IMR-90 (cell line): ENCODE results near the gene CPNE6. TPM values are rescaled to one million over a fixed set of nuclear protein-coding genes. Genes with fewer than 3 reads are reported as not detected.

ENCODE experiments used
- ATAC-seq: fragments of 200-7000 bp; cut with Tn5 transposase; 2 replicates; pipeline ENCODE4 v1.9.1; 2020; ENCODE audit warnings: low read depth, mild to moderate bottlenecking, moderate library complexity
- Bru-seq: library from RNA; stranded (reverse); fragments of 400-500 nt; gene quantifications from one replicate; lab custom pipeline; 2021; lab: Mats Ljungman, UMichigan
- BruChase-seq, 2 experiments: library from RNA; stranded (reverse); fragments of 400-500 nt; gene quantifications; one replicate each; lab custom pipeline; 2021; lab: Mats Ljungman, UMichigan
- BruUV-seq: library from RNA; stranded (reverse); fragments of 400-500 nt; replicated peaks from 2 replicates; lab custom pipeline; 2021; lab: Mats Ljungman, UMichigan
- CTCF ChIA-PET: fragments of 300-600 bp; formaldehyde crosslinking; extraction: SDS; loops from one replicate; lab custom pipeline; 2021; ENCODE audit warnings: antibody characterized with exemption; lab: Yijun Ruan, JAX
- POLR2A ChIA-PET: fragments of 300-600 bp; sonication (Branson Sonifier 250); formaldehyde crosslinking; loops from one replicate; lab custom pipeline; 2022; ENCODE audit warnings: antibody characterized with exemption; ENCODE audit not compliant: unreplicated experiment; lab: Charles Lee
- DNase-seq: peaks from one replicate; pipeline ENCODE4 v3.0.0; 2013
- H2AFZ ChIP-seq: replicated peaks from 2 replicates; pipeline ENCODE3; 2013; ENCODE audit warnings: low read length, mild to moderate bottlenecking; ENCODE audit not compliant: poor library complexity
- H2AK5ac ChIP-seq: 2 replicates; pipeline ENCODE4 v1.6.1; 2013; ENCODE audit warnings: low read depth, low read length, inconsistent platforms
- H2AK9ac ChIP-seq: replicated peaks from 2 replicates; pipeline ENCODE3; 2013; ENCODE audit warnings: mild to moderate bottlenecking, low read depth, low read length, moderate library complexity; ENCODE audit not compliant: poor library complexity
- H2BK120ac ChIP-seq: 2 replicates; pipeline ENCODE4 v1.6.1; 2013; ENCODE audit warnings: low read depth, low read length, inconsistent platforms
- H2BK15ac ChIP-seq: 3 replicates; pipeline ENCODE4 v1.6.1; 2013; ENCODE audit warnings: low read depth, low read length, inconsistent platforms
- H2BK20ac ChIP-seq: 2 replicates; pipeline ENCODE4 v1.6.1; 2013; ENCODE audit warnings: low read depth, mild to moderate bottlenecking, inconsistent platforms, low read length, moderate library complexity
- H2BK5ac ChIP-seq: 2 replicates; pipeline ENCODE4 v1.6.1; 2013; ENCODE audit warnings: mild to moderate bottlenecking, low read depth, low read length, inconsistent platforms; ENCODE audit not compliant: poor library complexity, severe bottlenecking
- H3K14ac ChIP-seq: replicated peaks from 2 replicates; pipeline ENCODE4 v1.6.1; 2013; ENCODE audit warnings: low read depth, low read length, inconsistent platforms
- H3K18ac ChIP-seq: 2 replicates; pipeline ENCODE4 v1.6.1; 2013; ENCODE audit warnings: low read depth, low read length, control low read depth
- H3K23ac ChIP-seq: 2 replicates; pipeline ENCODE4 v1.6.1; 2013; ENCODE audit warnings: low read depth, low read length, inconsistent platforms
- H3K27ac ChIP-seq: 2 replicates; pipeline ENCODE4 v1.5.1; 2013; ENCODE audit warnings: mild to moderate bottlenecking, control low read depth, low read length; ENCODE audit not compliant: insufficient read depth
- H3K27me3 ChIP-seq: 2 replicates; pipeline ENCODE4 v1.6.1; 2013; ENCODE audit warnings: low read length; ENCODE audit not compliant: control insufficient read depth, insufficient read depth
- H3K36me3 ChIP-seq: 2 replicates; pipeline ENCODE4 v1.6.1; 2013; ENCODE audit warnings: low read length, mixed read lengths; ENCODE audit not compliant: control insufficient read depth, insufficient read depth
- H3K4ac ChIP-seq: 2 replicates; pipeline ENCODE4 v1.6.1; 2013; ENCODE audit warnings: low read depth, low read length, inconsistent platforms
- H3K4me1 ChIP-seq: 2 replicates; pipeline ENCODE4 v1.6.1; 2013; ENCODE audit warnings: low read length, mixed read lengths; ENCODE audit not compliant: control insufficient read depth, insufficient read depth
- H3K4me2 ChIP-seq: 2 replicates; pipeline ENCODE4 v1.6.1; 2013; ENCODE audit warnings: low read depth, mild to moderate bottlenecking, control low read depth, low read length, moderate library complexity
- H3K4me3 ChIP-seq: 2 replicates; pipeline ENCODE4 v1.5.1; 2013; ENCODE audit warnings: low read depth, mild to moderate bottlenecking, control low read depth, low read length, moderate library complexity; ENCODE audit not compliant: insufficient read depth
- H3K56ac ChIP-seq: 2 replicates; pipeline ENCODE4 v1.6.1; 2013; ENCODE audit warnings: low read length, inconsistent platforms; ENCODE audit not compliant: insufficient read depth; ENCODE audit errors: extremely low read depth
- H3K79me1 ChIP-seq, 2 experiments: 2 replicates each; pipeline ENCODE4 v1.6.1; 2013; ENCODE audit warnings: low read length in 2 of 2, inconsistent platforms in 1 of 2, low read depth in 1 of 2
- H3K9ac ChIP-seq: 2 replicates; pipeline ENCODE4 v1.6.1; 2013; ENCODE audit warnings: low read depth, low read length, control low read depth
- H3K9me1 ChIP-seq: 2 replicates; pipeline ENCODE4 v1.6.1; 2013; ENCODE audit warnings: low read length, inconsistent platforms; ENCODE audit not compliant: insufficient read depth
- H3K9me3 ChIP-seq: 2 replicates; pipeline ENCODE4 v1.6.1; 2013; ENCODE audit warnings: low read length; ENCODE audit not compliant: control insufficient read depth, insufficient read depth
- H4K20me1 ChIP-seq: 2 replicates; pipeline ENCODE4 v1.6.1; 2013; ENCODE audit warnings: low read length, inconsistent platforms; ENCODE audit not compliant: insufficient read depth
- H4K5ac ChIP-seq: 2 replicates; pipeline ENCODE4 v1.6.1; 2013; ENCODE audit warnings: mild to moderate bottlenecking, low read depth, low read length, control low read depth
- H4K8ac ChIP-seq, 2 experiments: 2 replicates each; pipeline ENCODE4 v1.6.1; 2013; ENCODE audit warnings: low read depth in 2 of 2, low read length in 2 of 2, control low read depth in 1 of 2, inconsistent platforms in 1 of 2
- H4K91ac ChIP-seq: 2 replicates; pipeline ENCODE4 v1.6.1; 2013; ENCODE audit warnings: low read depth, low read length, inconsistent platforms; ENCODE audit not compliant: insufficient read depth
- BHLHE40 ChIP-seq: fragments of 150-350 bp; IDR thresholded peaks from 2 replicates; pipeline ENCODE4 v1.6.1; 2016; ENCODE audit warnings: mild to moderate bottlenecking, low read depth, low read length
- CEBPB ChIP-seq: IDR thresholded peaks from 2 replicates; pipeline ENCODE4 v1.6.1; 2012; ENCODE audit warnings: low read depth, low read length, improper control_type of control experiment
- CHD1 ChIP-seq: IDR thresholded peaks from 2 replicates; pipeline ENCODE4 v1.6.1; 2012; ENCODE audit warnings: low read depth, low read length, improper control_type of control experiment
- FOS ChIP-seq: fragments of 150-350 bp; IDR thresholded peaks from 2 replicates; pipeline ENCODE4 v1.6.1; 2016; ENCODE audit warnings: low read depth, low read length
- MAFK ChIP-seq: IDR thresholded peaks from 2 replicates; pipeline ENCODE4 v1.6.1; 2012; ENCODE audit warnings: low read depth, low read length, improper control_type of control experiment
- MAZ ChIP-seq: IDR thresholded peaks from 2 replicates; pipeline ENCODE4 v1.6.1; 2012; ENCODE audit warnings: low read depth, mild to moderate bottlenecking, low read length, improper control_type of control experiment, moderate library complexity, borderline replicate concordance
- MXI1 ChIP-seq: IDR thresholded peaks from 2 replicates; pipeline ENCODE4 v1.6.1; 2012; ENCODE audit warnings: low read depth, mild to moderate bottlenecking, low read length, moderate library complexity, borderline replicate concordance
- NFE2L2 ChIP-seq: fragments of 150-350 bp; IDR thresholded peaks from 2 replicates; pipeline ENCODE4 v1.6.1; 2016; ENCODE audit warnings: low read depth, mild to moderate bottlenecking, low read length
- POLR2A ChIP-seq: IDR thresholded peaks from 2 replicates; pipeline ENCODE4 v1.6.1; 2012; ENCODE audit warnings: mild to moderate bottlenecking, low read depth, low read length
- RAD21 ChIP-seq: IDR thresholded peaks from 2 replicates; pipeline ENCODE4 v1.6.1; 2012; ENCODE audit warnings: low read length, improper control_type of control experiment
- RCOR1 ChIP-seq: IDR thresholded peaks from 2 replicates; pipeline ENCODE4 v1.6.1; 2012; ENCODE audit warnings: mild to moderate bottlenecking, low read length, improper control_type of control experiment; ENCODE audit not compliant: insufficient replicate concordance
- RFX5 ChIP-seq: IDR thresholded peaks from 2 replicates; pipeline ENCODE4 v1.8.0; 2012; ENCODE audit warnings: low read depth, mild to moderate bottlenecking, low read length, moderate library complexity
- SMC3 ChIP-seq: fragments of 150-350 bp; IDR thresholded peaks from 2 replicates; pipeline ENCODE4 v1.6.1; 2016; ENCODE audit warnings: low read depth, mild to moderate bottlenecking, antibody characterized with exemption, low read length, moderate library complexity
- WGBS, 2 experiments: methylation state at CpG; one replicate each; pipeline versions ENCODE4 v1.1.5 to v1.1.7; 2013; ENCODE audit warnings: missing lambda C conversion rate in 2 of 2; ENCODE audit not compliant: insufficient read length in 1 of 2; ENCODE audit errors: extremely low coverage in 2 of 2; 5-methylcytosine and 5-hydroxymethylcytosine counted together
- dilution Hi-C: fragments of 300-500 bp; cut with HindIII; formaldehyde crosslinking; loops from one replicate; pipeline ENCODE4 v1.14.3; 2018; ENCODE audit warnings: low sequenced_read_pairs; ENCODE audit not compliant: unreplicated experiment
- in situ Hi-C: fragments of 300-500 bp; cut with MboI; formaldehyde crosslinking; loops from 3 replicates; pipeline ENCODE4 v1.14.3; 2019; ENCODE audit warnings: low sequenced_read_pairs, inconsistent platforms, mixed read lengths
- intact Hi-C: fragments of 100-400 bp; cut with micrococcal nuclease; formaldehyde crosslinking; loops from 2 replicates; pipeline ENCODE4 v1.10.0; 2022
- long read RNA-seq: library from polyadenylated mRNA; unstranded; transcript quantifications from one replicate; pipeline ENCODE4 v2.0.0, GENCODE V29; 2021; ENCODE audit not compliant: unreplicated experiment
- polyA plus RNA-seq, 3 experiments: library from polyadenylated mRNA; depleted of rRNA; stranded (reverse); fragments of >200 nt; gene quantifications; 2 replicates each; pipeline ENCODE4 v1.2.3, GENCODE V29; 2012; ENCODE audit warnings: low replicate concordance in 1 of 3
- total RNA-seq: library from RNA; depleted of rRNA; stranded (reverse); fragments of >200 nt; gene quantifications from 2 replicates; pipeline ENCODE4 v1.2.3, GENCODE V29; 2012; rRNA removed
- TF ChIP-seq, protein P1 (sequence below): fragments of 150-350 bp; IDR thresholded peaks from 2 replicates; pipeline ENCODE4 v1.6.1; 2017; ENCODE audit warnings: mild to moderate bottlenecking, antibody characterized with exemption, low read length, low read depth
- TF ChIP-seq, protein P2 (sequence below): fragments of 150-350 bp; IDR thresholded peaks from 2 replicates; pipeline ENCODE4 v1.6.1; 2016; ENCODE audit warnings: low read depth, mild to moderate bottlenecking, low read length, moderate library complexity, borderline replicate concordance

The CPNE6 gene
- not detected in 2 replicates for total RNA-seq
- polyA plus RNA-seq (2012; rRNA removed), result not detected in 2 replicates
- not detected in 2 replicates for polyA plus RNA-seq (2012; cell fraction: cytosol; rRNA removed)
- 0.09 TPM in 1 of 2 replicates, not detected in the other for polyA plus RNA-seq (2012; cell fraction: nucleus; rRNA removed; ENCODE audit: low replicate concordance)
- Bru-seq, nascent RNA, result not detected
- not detected for BruChase-seq, experiment 1, labeled RNA remaining after a 6-hour chase
- BruChase-seq, experiment 2, labeled RNA remaining after a 2-hour chase, result not detected
- long read RNA-seq, result 0 reads

DNA sequence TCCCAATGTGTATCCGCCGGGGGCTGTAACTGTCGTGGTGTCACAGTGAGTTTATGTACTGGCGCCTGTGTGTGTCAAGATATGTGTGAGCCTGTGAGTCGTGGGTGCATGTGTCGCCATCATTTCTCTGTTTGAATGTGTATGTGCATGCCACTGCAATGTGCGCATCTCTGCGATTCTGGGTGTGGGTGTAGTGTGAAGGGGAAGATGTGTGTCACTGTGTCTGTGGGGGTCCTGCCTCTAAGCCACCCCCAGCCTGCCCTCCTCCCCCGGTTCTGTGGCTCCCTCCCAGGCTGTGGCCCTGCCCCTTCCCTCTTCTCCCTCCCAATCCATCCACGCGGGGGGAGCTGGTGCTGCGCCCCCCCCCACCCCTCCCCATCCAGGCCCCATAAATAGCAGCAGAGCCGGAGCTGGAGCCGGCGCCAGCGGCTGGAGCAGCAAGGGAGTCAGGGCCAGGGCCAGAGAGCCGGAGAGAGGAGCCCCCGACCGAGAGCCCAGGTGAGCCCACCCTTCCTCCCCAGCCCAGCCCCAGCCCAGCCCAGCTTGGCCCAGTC is at the start of gene CPNE6:
CPNE6 (plus strand) TSS at position 419 of the 554 bp plus-strand sequence. CDS start 1,375 bp downstream, outside the sequence.
- Histone ChIP-seq H2AK9ac (no peak within 1 kb of the TSS), H3K4ac (no peak within 1 kb of the TSS), H3K4me3 (no peak within 1 kb of the TSS), H2BK120ac (no peak within 1 kb of the TSS), H3K4me1 (no peaks in the 10 kb centered on the region), H3K23ac (no peak within 1 kb of the TSS), H2BK20ac (no peak within 1 kb of the TSS), H3K79me1 (no peaks in the 10 kb centered on the region), H3K9ac (no peak within 1 kb of the TSS), H4K8ac (no peak within 1 kb of the TSS), H3K14ac (no peak within 1 kb of the TSS), H4K20me1 (no peaks in the 10 kb centered on the region), H3K9me3 (no peaks in the 10 kb centered on the region), H3K27me3 (peaks cover 77% of the 10 kb centered on the region), H4K5ac (no peak within 1 kb of the TSS), H3K27ac (no peak within 1 kb of the TSS), H2BK5ac (no peak within 1 kb of the TSS), H3K4me2 (no peak within 1 kb of the TSS), H3K9me1 (no peaks in the 10 kb centered on the region), H3K18ac (no peak within 1 kb of the TSS), H2AK5ac (no peak within 1 kb of the TSS), H3K36me3 (no peaks in the 10 kb centered on the region), H2BK15ac (no peak within 1 kb of the TSS), H4K91ac (no peak within 1 kb of the TSS), H3K56ac (no peak within 1 kb of the TSS), H2AFZ (no peak within 1 kb of the TSS)
- 36% methylated on average over 6 of the region's 19 CpGs; no CpG with 5 or more reads in 1 of the 2 experiments for WGBS, 2 experiments
- no peak for DNase-seq
- CTCF ChIA-PET, result interaction anchor here (1.7 kb wide), 1 partner anchor 38 kb away, joined by 5 read pairs; no protein-coding TSS in a partner anchor
- POLR2A ChIA-PET, result no interaction called here
- no peak for ATAC-seq
- intact Hi-C loops (no loop called here), dilution Hi-C loops (no loop called here), in situ Hi-C loops (no loop called here)
- no TSS peak for BruUV-seq
- TF ChIP-seq, protein P1, sequence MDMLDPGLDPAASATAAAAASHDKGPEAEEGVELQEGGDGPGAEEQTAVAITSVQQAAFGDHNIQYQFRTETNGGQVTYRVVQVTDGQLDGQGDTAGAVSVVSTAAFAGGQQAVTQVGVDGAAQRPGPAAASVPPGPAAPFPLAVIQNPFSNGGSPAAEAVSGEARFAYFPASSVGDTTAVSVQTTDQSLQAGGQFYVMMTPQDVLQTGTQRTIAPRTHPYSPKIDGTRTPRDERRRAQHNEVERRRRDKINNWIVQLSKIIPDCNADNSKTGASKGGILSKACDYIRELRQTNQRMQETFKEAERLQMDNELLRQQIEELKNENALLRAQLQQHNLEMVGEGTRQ, result no peak
- TF ChIP-seq POLR2A (no peak), RCOR1 (no peak), BHLHE40 (no peak), MAZ (no peak), SMC3 (no peak), MXI1 (no peak), RAD21 (no peak), RFX5 (no peak), NFE2L2 (no peak), CHD1 (no peak), FOS (no peak), CEBPB (no peak), MAFK (no peak)
- TF ChIP-seq, protein P2, sequence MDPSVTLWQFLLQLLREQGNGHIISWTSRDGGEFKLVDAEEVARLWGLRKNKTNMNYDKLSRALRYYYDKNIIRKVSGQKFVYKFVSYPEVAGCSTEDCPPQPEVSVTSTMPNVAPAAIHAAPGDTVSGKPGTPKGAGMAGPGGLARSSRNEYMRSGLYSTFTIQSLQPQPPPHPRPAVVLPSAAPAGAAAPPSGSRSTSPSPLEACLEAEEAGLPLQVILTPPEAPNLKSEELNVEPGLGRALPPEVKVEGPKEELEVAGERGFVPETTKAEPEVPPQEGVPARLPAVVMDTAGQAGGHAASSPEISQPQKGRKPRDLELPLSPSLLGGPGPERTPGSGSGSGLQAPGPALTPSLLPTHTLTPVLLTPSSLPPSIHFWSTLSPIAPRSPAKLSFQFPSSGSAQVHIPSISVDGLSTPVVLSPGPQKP, result no peak
